Stimulated activated CD4-positive, alpha-beta T cell treated with anti-CD3 and anti-CD28 coated beads, Interleukin-1b, Interleukin-23, amount 100 ng/mL, for 48 hours (primary cell): ENCODE results near the gene EAPP.
"Not testable (repeated sequence)": the region's sequence is repeated elsewhere in the genome, so short reads cannot be mapped to it uniquely, and the experiment has no call there.

Experiments used
- DNase-seq: peaks from one replicate; pipeline ENCODE4 v3.0.0-alpha.2; 2020

The EAPP gene

DNA sequence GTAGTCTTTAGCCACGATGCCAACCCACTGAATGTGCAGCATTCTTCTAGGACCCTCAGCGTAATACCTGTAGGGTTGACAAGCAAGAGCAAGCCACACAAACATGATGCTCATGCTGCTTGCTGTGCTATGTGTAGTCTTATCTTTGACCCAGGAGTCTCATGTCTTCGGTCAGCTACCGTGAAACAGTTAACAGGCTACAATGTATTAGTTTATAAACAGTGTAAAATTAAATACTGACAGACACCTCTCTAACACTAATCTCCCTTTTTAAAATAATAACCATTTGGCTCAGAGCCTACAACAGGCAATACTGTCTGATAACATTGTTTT, 1.9 kb downstream of the EAPP start:
- DNase-seq = no peak

DNA sequence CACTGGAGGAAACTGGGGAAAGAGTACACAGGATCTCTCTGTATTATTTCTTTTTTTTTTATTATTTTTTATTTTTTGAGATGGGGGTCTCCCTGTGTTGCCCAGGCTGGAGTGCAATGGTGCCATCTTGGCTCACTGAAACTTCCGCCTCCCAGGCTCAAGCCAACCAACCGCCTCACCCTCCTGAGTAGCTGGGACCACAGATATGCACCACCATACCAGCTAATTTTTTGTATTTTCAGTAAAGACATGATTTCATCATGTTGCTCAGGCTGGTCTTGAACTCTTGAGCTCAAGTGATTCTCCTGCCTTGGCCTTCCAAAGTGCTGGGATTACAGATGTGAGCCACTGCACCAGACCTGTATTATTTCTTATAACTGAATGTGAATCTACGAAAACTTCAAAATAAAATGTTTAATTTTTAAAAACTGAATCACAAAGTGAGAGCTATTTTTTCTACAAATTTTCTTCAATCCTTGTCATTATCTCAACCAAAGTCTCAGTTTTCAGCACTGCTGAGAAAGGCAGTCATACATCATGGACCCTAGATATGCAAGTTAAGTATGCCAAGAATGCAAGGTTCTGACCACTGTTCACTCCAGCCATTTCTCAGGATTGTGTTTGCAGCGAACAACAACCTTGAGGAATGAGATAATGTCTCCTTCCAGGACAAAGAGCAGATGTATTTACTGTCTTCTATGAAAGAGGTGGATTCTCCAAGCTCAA, 2.4 kb downstream of the EAPP start:
- DNase-seq = no peak

DNA sequence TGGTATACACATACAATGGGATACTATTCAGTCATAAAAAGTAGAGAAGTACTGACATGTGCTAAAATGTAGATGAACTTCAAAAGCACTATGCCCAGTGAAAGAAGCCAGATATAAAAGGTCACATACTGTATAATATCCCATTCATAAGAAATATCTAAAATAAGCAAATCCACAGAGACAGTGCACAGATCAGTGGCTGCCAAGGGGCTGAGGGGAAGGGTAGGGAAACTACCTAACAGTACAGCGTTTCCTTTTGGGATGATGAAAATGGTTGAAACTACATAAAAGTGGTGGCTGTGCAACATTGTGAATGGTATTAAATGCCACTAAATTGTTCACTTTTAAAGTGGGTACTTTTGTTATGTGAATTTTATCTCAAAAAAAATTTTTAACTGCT, 11.9 kb downstream of the EAPP start:
- DNase-seq = no peak

DNA sequence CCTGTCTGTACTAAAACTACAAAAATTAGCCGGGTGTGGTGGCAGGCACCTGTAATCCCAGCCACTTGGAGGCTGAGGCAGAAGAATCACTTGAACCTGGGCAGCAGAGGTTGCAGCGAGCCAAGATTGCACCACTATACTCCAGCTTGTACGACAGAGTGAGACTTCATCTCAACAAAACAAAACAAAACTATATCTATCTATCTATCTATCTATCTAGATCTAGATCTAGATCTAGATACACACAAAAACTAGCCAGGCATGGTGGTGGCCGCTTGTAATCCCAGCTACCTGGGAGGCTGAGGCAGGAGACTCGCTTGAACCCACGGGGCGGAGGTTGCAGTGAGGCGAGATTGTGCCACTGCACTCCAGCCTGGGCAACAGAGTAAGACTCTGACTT, 15.3 kb downstream of the EAPP start:
- DNase-seq = not testable (repeated sequence)

DNA sequence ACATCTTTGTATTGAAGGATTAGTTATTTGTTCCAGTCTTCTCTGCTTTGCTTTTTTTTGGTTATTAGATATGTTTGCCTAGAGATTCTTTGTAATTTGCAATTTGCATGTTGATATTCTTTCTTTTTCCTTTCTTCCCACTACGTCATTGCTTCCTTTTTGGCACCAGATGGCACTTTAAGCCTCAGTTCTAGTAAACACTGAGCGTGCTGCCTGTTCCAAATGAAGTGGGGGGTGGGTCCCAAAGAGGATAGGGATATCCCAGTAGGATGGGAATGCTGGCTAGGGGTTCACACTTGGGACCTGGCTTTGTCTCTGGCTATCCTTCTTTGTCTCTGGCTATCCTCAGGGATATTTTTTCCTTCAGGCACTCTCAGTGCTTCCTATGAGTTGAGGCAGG, 17.0 kb downstream of the EAPP start:
- DNase-seq = no peak

DNA sequence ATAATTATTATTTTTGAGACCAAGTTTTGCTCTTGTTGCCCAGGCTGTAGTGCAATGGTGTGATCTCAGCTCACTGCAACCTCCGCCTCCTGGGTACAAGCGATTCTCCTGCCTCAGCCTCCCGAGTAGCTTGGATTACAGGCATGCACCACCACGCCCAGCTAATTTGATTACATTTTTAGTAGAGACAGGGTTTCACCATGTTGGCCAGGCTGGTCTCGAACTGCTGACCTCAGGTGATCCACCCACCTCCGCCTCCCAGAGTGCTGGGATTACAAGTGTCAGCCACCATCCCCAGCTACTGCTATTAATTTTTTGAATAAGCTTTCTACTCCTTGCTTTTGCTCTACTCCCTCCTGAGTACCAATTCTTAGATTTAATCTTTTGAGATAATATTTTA, 18.4 kb downstream of the EAPP start:
- not testable (repeated sequence) for DNase-seq

DNA sequence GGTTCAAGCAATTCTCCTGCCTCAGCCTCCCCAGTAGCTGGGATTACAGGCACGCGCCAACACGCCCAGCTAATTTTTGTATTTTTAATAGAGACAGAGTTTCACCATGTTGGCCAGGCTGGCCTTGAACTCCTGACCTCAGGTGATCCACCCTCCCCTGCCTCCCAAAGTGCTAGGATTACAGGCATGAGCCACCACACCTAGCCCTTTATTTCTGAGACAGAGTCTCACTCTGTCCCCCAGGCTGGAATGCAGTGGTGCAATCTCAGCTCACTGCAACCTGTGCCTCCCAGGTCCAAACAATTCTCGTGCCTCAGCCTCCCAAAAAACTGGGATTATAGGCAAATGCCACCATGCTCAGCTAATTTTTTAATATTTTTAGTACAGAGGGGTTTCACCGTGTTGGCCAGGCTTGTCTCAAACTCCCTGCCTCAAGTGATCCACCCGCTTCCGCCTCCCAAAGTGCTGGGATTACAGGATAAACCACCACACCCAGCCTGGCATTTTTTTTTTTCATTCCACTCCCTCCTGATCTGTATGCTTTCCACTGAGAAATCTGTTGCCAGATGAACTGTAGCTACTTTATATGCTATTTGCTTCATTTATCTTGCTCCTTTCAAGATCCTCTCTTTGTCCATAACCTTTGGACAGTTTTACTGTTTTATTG, 19.1 kb downstream of the EAPP start:
- not testable (repeated sequence) for DNase-seq

DNA sequence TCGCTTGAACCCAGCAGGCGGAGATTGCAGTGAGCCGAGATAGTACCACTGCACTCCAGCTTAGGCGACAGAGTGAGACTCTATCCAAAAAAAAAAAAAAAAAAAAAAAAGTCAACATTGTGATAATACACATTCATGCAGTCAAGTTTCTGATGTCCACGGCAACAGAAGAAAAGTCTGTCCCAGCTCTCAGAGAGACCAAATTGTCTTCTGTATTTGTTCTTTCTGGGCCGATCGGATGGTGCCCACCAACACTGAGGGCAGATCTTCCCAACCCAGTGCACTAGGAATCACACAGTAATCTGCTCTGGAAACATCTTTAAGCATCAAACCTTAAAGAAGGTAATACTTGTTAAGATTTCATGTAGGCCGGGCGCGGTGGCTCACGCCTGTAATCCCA, 31.6 kb downstream of the EAPP start:
- no peak for DNase-seq

DNA sequence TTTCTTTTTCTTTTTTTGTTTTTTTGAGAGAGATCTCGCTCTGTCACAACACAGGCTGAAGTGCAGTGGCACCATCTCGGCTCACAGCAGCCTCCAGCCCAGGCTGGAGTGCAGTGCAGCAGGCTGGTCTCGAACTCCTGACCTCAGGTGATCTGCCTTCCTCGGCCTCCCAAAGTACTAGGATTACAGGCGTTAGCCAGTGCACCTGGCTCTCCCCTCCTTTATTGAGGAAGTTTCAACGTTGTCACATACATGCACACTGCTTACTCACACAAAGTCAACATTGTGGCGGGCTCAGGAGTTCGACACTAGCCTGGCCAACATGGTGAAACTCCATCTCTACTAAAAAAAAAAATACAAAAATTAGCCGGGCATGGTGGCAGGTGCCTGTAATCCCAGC, 32.0 kb downstream of the EAPP start:
- DNase-seq = no peak

DNA sequence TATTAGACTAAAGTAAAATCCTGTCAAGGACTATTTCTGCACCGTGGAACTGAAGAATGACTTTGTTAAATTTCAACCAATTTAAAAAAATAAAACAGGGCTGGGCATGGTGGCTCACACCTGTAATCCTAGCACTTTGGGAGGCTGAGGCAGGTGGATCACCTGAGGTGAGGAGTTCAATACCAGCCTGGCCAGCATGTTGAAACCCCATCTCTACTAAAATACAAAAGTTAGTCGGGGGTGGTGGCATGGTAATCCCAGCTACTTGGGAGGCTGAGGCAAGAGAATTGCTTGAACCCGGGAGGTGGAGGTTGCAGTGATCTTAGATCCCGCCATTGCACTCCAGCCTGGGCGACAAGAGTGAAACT, 34.4 kb downstream of the EAPP start:
- DNase-seq = not testable (repeated sequence)

DNA sequence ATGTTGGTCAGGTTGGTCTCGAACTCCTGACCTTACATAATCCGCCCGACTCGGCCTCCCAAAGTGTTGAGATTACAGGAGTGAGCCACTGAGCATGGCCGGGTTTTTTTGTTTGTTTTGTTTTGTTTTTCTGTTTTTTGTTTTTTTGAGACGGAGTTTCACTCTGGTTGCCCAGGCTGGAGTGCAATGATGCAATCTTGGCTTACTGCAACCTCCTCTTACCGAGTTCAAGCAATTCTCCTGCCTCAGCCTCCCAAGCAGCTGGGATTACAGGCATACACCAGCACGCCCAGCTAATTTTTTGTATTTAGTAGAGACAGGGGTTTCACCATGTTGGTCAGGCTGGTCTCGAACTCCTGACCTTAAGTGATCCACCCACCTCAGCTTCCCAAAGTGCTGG, 35.5 kb downstream of the EAPP start:
- not testable (repeated sequence) for DNase-seq

DNA sequence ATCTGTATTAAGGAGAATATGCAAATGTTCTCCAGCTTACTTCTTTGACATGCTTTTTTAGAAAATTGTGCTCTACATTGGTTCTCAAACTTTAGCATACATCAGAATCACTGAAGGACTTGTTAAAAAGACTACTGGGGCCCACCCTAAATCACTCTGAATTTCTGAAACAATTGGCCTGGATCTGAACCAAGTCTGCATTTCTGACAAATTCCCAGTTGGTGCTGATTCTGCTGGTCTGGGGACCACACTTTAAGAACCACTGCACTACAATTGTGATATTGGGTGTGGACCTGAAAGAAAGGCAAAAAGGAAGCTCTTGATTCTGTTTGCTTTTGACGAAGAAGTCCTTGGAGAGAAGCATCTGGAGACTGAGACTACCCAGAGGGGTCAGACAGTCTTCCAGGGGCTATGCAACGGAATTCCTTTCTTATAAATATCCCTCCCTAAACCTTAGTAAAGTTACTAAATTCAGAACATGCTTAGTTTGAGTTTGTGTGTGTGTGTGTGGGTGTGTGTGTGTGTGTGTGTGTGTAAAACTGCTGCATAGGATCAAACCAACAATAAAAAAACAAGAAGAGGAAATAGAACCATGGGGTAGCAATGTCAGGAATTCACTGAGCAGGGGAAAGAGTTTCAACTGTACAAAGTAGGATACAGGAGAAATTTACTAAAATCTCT, 36.8 kb downstream of the EAPP start:
- DNase-seq = no peak

DNA sequence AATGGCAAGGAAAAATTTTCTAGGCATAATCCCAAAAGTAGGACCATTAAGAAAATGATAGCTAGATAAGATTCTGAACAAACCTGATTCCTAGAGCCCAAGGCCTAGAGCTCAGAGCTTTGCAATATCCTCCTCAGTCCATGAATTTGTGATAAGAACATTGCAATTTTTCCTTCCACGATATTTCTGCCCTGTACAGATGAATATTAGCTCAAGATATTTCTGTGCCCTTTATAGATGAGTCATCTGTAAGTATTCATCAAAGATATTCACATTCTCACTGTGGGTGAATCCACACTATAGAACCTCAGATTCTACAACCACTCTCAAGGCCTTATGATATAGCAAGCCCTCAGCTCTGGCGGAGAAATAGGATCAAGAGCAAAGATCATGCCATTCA, 37.5 kb downstream of the EAPP start:
- no peak for DNase-seq

DNA sequence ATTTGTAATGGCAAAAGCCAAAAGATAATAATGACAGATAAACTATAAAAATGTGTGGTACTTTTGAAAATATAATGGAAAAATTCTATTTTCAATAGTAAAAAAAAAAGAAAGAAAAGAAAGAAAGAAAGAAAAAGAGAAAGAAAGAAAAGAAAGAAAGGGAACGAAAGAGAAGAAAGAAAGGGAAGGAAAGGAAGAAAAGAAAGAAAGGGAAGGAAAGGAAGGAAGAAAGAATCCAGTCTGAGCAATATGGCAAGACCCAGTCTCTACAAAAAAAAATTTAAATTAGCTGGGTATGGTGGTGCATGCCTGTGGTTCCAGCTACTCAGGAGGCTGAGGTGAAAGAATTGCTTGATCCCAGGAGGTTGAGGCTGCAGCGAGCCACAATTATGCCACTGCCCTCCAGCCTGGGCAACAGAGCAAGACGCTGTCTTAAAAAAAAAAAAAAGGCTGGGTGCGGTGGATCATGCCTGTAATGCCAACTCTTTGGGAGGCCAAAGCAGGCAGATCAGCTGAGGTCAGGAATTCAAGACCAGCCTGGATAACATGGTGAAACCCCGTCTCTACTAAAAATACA, 38.4 kb downstream of the EAPP start:
- no peak for DNase-seq

DNA sequence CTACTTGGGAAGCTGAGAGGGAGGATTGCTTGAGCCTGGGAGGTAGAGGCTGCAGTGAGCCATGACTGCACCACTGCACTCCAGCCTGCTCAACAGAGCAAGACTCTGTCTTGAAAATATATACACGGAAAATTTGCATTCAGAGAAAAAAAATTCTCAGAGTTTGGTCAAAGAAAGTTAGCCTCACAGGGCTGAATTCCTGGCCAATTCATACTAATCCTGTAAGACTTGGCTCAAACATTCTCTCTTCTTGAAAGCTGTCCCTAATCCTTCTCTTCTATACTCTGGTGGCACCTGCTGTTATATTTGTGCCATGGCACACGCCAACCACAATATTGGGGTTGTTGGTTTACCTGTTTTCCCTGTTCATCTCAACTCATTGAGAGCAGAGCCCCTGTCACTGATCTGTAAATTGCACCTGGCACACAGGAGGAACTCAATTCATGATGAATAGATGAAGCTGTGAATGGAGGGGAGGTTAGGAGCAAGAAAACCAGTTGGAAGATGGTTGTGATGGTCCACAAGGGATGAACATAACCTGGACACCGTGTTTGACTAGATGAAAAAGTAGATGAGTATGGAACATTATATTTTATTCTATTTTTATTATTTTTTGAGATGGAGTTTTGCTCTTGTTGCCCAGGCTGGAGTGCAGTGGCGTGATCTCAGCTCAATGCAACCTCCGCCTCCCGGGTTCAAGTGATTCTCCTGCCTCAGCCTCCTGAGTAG, 40.7 kb downstream of the EAPP start:
- DNase-seq = no peak

DNA sequence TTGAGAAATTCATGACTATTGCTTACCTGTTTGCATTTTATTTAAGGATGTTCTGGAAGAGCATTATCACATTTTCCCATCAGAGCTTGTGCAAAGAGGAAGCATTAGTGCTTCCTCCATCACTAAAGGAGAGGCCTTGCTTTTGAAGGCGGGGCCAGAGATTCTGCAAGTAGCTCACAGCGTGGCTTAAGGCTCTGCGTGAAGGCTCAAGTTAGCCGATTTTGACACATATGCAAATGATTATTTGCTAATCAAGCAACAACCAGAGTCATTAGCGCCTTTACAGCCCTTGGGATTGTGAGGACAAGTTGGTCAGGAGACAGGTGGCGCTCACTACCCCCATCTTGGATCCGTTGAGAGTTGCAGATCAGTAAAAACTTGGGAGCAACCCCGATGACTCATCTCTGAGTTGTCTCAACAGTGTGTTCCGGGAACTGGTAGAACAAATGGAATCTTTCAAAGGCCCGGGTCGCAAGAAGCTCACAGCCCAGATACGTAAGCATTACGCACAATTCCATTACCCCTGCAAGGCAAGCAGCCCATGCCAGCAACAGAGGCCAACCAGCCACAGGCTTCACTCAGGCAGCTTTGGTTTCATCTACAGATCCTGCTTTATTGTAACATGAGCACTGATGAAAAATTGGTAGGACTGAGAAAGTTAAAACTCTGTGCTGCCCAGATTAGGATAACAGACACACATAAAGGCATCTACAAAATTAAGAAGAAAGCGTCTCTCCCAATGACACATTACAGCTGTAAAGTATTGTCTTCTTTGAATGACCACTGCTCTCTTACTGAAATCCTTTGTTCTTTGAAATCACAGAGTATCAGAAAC, 42.6 kb downstream of the EAPP start:
- DNase-seq = no peak

DNA sequence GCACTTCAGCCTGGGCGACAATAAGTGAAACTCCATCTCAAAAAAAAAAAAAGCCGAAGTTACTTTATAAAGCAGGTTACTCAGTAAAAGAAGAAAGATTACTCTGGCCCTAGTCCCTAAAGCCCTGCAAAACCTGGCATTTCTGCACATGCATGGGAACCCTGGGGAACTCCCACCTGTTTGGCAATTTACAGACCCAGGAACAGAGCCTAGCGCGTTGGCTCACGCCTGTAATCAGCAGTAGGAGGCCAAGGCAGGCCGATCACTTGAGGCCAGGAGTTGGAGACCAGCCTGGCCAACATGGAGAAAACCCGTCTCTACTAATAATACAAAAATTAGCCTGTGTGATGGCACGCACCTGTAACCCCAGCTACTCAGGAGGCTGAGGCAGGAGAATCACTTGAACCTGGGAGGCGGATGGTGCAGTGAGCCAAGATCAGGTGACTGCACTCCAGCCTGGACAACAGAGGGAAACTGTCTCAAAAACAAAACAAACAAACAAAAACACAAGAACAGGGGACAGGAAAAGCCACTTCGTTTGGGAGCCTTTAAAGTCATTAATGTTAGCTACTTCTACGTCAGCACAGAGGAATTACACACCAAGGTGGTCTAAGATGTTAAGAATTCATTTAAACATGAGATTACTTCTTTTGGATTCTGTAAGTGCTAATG, 43.4 kb downstream of the EAPP start:
- DNase-seq = no peak

DNA sequence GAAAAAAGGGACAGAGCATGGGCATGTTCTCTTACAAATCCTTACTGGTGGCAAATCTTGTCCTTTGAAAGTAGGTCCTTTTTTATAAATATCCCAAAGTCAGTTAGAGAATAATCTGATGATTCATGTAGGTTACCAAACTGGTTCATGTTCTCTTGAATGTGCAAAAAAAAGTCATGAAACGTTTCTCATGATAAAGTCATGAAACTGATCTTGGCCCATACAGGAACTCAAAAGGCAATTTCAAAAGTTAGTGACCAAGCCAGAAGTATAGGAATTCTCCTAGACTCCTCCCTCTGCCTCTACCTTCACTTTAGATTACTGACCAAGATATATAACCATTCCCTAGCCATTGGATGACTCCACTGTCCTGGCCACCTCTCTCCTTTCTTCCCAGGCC, 50.2 kb downstream of the EAPP start:
- no peak for DNase-seq

DNA sequence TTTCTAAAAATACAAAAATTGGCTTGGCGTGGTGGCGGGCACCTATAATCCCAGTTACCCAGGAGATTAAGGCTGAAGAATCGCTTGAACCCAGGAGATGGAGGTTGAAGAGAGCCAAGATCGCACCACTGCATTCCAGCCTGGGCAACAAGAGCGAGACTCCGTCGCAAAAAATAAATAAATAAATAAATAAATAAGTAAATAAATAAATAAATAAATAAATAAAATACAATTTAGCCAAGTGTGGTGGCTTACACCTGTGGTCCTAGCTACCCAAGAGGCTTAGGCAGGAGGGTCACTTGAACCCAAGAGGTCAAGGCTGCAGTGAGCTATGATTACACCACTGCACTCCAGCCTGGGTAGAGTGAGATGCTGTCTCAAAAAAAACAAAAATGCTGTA, 51.0 kb downstream of the EAPP start:
- DNase-seq = no peak

DNA sequence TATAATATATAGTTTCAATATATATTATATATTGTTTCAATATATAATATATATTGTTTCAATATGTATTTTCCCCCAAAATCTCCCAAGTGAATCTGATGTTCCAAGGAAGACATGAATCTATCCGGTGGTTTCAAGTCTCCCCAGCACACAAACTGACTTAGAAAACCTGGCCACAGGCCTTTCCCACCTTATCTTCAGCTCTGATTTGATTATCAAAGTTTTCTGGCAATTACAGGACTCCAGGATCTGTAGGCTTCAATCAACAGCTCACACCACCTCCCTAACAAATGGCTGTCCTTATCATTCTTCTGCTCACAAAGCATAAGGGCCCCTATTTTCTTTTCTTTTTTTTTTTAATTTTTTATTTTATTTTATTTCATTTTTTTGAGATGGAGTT, 54.8 kb downstream of the EAPP start:
- DNase-seq = no peak

DNA sequence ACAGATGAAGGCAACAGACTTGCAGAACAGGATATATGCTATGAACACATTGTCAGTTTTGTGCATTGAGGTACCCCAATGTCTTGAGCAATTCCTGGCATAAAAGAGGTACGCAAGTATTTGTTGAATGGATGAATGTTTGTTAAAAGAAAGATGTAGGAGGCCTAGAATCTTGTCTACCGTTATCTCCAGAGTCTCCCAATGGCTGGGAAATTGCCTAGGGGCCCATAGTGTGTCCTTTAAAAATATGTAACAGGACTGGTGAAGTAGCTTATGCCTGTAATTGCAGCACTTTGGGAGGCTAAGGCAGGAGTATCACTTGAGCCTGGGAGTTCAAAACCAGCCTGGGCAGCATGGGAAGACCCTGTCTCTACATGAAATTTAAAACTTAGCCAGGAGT, 57.0 kb downstream of the EAPP start:
- no peak for DNase-seq

DNA sequence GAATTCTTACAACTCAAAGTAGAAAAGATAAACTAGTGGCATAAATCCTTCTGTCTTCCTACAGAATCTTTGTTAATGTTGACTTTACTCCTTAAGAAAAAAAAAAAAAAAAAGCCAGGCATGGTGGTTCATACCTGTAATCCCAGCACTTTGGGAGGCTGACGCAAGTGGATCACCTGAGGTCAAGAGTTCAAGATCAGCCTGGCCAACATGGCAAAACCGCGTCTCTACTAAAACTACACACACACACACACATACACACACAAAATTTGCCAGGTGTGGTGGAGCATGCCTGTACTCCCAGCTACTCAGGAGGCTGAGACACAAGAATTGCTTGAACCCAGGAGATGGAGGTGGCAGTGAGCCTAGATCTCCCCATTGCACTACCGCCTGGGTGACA, 59.8 kb downstream of the EAPP start:
- DNase-seq = no peak
